BLaER1 (cell line): ENCODE results near the gene CHIC2.
"Not testable (repeated sequence)": the region's sequence is repeated elsewhere in the genome, so short reads cannot be mapped to it uniquely, and the experiment has no call there.

ENCODE experiments used
- H3K27ac ChIP-seq: shearing (Covaris generic); formaldehyde crosslinking; 2 replicates; pipeline ENCODE4 v1.8.1; 2022
- H3K27me3 ChIP-seq: shearing (Covaris generic); formaldehyde crosslinking; 2 replicates; pipeline ENCODE4 v1.8.1; 2022
- H3K36me3 ChIP-seq: shearing (Covaris generic); formaldehyde crosslinking; 2 replicates; pipeline ENCODE4 v1.8.1; 2022
- H3K4me1 ChIP-seq: shearing (Covaris generic); formaldehyde crosslinking; 2 replicates; pipeline ENCODE4 v1.8.1; 2022
- H3K4me2 ChIP-seq: shearing (Covaris generic); formaldehyde crosslinking; 2 replicates; pipeline ENCODE4 v1.8.1; 2022
- H3K4me3 ChIP-seq: shearing (Covaris generic); formaldehyde crosslinking; 2 replicates; pipeline ENCODE4 v1.8.1; 2022
- H3K9ac ChIP-seq: shearing (Covaris generic); formaldehyde crosslinking; 2 replicates; pipeline ENCODE4 v1.8.1; 2022
- H3K9me3 ChIP-seq: shearing (Covaris generic); formaldehyde crosslinking; 2 replicates; pipeline ENCODE4 v1.8.1; 2022
- H4K20me1 ChIP-seq: shearing (Covaris generic); formaldehyde crosslinking; 2 replicates; pipeline ENCODE4 v1.8.1; 2022
- Cebpa-rat ChIP-seq: shearing (Covaris generic); IDR thresholded peaks from 2 replicates; pipeline ENCODE4 v1.8.1; 2022

The CHIC2 gene

DNA sequence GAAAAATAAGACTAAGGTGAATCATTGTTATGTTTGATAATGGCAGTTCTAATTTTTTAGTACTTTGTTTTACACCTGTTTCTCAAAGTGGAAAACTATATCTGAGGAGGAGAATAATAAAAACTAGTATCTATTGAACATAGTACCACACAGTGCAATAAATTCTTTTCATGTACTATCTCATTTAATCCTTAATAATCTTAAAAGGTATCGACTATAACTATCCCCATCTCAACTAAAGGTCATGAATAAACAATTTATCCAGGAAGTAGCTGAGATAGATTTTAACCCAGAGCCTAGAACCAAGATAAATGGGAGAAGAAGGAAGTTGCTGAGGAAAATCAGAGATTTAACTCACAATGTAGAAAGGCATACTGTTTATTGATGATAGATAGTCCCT, 2.5 kb downstream of the CHIC2 start:
- no peaks in the 10 kb centered on the region for H3K27me3 ChIP-seq
- TF ChIP-seq Cebpa-rat = no peak

DNA sequence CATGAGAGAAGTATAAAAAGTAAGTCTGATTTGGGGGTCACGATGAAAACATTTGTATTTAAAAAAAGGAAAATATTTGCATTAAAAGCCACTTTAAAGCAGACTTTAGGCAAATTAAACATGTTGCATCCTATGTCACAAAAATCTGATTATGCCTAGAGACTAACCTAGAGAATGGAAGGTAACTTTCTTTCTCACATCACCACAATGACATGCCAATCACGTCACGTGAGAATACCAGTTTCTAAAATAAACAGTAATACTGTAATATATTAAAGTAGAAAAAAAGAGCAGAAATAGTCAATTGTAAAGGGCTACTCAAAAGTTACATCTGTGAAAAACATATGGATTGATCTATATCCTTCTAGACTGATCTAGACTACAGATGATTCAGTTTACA, 3.3 kb downstream of the CHIC2 start:
- Histone ChIP-seq H3K27me3 (no peaks in the 10 kb centered on the region), H3K36me3 (no peaks in the 10 kb centered on the region), H3K4me3 (no peak overlapping the region), H4K20me1 (peaks cover 78% of the 10 kb centered on the region), H3K4me1 (peaks cover 76% of the 10 kb centered on the region), H3K27ac (no peak overlapping the region), H3K4me2 (peak overlapping the region; percentile 80), H3K9me3 (no peaks in the 10 kb centered on the region), H3K9ac (no peak overlapping the region)
- no peak for TF ChIP-seq Cebpa-rat

More for the DNA sequence above, 2.5 kb downstream of the CHIC2 start:
- peak overlapping the region; percentile 80 for H3K4me2 ChIP-seq
- peaks cover 69% of the 10 kb centered on the region for H3K4me1 ChIP-seq
- H3K4me3 ChIP-seq = peak overlapping the region; percentile 86
- H3K27ac ChIP-seq = no peak overlapping the region
- no peak overlapping the region for H3K9ac ChIP-seq
- H3K36me3 ChIP-seq = no peaks in the 10 kb centered on the region
- no peaks in the 10 kb centered on the region for H3K9me3 ChIP-seq
- H4K20me1 ChIP-seq = peaks cover 69% of the 10 kb centered on the region

DNA sequence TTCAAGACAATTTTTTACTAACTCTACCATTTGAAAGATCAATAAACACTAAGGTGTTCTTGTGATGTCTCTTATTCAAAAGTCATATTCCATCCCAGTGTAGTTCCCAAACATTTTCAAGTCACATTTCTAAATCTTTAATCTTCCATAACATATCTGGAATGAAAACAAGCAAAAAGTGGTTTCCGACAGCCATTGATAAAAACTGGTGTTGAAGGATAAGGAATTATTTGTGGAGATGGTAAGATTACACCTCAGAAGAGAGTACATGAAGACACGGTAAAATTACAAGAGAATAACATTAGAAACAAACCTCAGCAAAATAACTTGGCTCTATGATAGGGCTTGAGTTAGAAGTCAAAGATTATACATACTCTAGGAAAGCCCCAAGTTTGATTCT, 4.3 kb downstream of the CHIC2 start:
- TF ChIP-seq Cebpa-rat = no peak
- peaks cover 87% of the 10 kb centered on the region for H4K20me1 ChIP-seq
- no peak overlapping the region for H3K9ac ChIP-seq
- no peak overlapping the region for H3K4me2 ChIP-seq
- H3K4me3 ChIP-seq = no peak overlapping the region
- H3K27me3 ChIP-seq = no peaks in the 10 kb centered on the region
- H3K9me3 ChIP-seq = no peaks in the 10 kb centered on the region
- H3K36me3 ChIP-seq = peaks cover 3% of the 10 kb centered on the region; the same call in 1 of the 2 replicates
- peaks cover 66% of the 10 kb centered on the region for H3K4me1 ChIP-seq
- H3K27ac ChIP-seq = no peak overlapping the region

DNA sequence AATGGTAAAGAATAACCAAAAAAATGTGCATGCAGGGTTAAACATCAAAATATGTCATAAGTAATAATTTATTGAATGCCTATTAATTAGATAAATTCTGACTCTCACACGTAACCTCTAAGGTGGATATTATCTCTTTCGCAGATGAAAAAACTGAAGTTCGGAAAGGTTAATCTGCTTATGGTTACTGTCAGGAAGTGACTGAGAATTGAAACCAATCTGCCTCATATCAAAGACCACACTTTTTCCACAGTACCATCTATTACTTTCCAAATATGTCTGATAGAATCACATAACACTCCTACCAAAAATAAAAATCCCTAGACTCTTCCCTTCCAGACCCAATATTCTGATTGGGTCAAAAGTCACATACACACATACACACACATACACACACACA, 6.2 kb downstream of the CHIC2 start:
- H3K4me1 ChIP-seq = peaks cover 63% of the 10 kb centered on the region
- peaks cover 100% of the 10 kb centered on the region for H4K20me1 ChIP-seq
- no peak for TF ChIP-seq Cebpa-rat
- H3K27ac ChIP-seq = no peak overlapping the region
- H3K9me3 ChIP-seq = no peaks in the 10 kb centered on the region
- no peak overlapping the region for H3K4me3 ChIP-seq
- no peak overlapping the region for H3K9ac ChIP-seq
- peak overlapping the region; percentile 17 for H3K4me2 ChIP-seq
- no peaks in the 10 kb centered on the region for H3K27me3 ChIP-seq
- peaks cover 16% of the 10 kb centered on the region; the same call in 1 of the 2 replicates for H3K36me3 ChIP-seq

DNA sequence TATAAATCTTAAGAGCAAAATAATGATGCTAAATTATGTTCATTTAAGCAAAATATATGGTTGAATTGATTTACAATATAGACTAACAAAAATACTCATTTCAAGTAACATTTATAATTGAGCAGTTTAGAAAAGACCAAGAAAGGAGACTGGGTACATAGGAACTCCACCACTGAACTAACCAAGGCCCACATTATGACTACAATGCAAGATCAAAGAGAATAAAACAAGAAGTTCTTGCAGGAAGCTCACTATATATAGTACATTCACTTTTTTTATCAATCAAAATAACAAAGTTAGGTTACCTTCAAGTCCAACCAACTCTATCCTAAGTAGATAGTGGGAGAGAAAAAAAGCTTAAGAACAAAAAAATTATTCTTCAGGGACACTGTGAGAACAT, 8.0 kb downstream of the CHIC2 start:
- Histone ChIP-seq H3K9me3 (no peaks in the 10 kb centered on the region), H3K27me3 (no peaks in the 10 kb centered on the region), H3K4me1 (peaks cover 47% of the 10 kb centered on the region), H3K27ac (no peak overlapping the region), H3K9ac (no peak overlapping the region), H3K4me3 (no peak overlapping the region), H3K36me3 (peaks cover 17% of the 10 kb centered on the region; the same call in 1 of the 2 replicates), H4K20me1 (peaks cover 100% of the 10 kb centered on the region), H3K4me2 (peak overlapping the region; percentile 17)
- TF ChIP-seq Cebpa-rat = no peak

DNA sequence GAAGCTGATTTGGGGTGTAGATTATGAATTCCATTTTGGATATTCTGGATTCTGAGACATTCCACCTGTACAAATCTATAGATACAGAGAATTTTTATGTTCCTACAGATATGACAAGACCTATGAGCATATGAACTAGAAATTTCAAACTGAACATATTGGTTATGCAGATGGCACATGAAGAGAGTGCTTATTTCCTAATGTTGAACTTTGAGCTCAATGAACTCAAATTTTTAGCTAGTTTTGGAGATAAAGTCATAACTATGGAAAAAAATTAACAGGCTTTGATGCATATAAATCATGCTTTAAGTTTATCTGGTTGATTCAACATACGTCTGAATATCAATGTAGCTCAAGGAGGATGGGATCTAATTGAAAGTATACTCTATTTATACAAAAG, 8.9 kb downstream of the CHIC2 start:
- H3K27me3 ChIP-seq = no peaks in the 10 kb centered on the region
- no peak overlapping the region for H3K27ac ChIP-seq
- no peak overlapping the region for H3K4me2 ChIP-seq
- peaks cover 39% of the 10 kb centered on the region for H3K4me1 ChIP-seq
- H3K36me3 ChIP-seq = peaks cover 17% of the 10 kb centered on the region; the same call in 1 of the 2 replicates
- no peak for TF ChIP-seq Cebpa-rat
- H4K20me1 ChIP-seq = peaks cover 100% of the 10 kb centered on the region
- no peak overlapping the region for H3K9ac ChIP-seq
- no peak overlapping the region for H3K4me3 ChIP-seq
- no peaks in the 10 kb centered on the region for H3K9me3 ChIP-seq

DNA sequence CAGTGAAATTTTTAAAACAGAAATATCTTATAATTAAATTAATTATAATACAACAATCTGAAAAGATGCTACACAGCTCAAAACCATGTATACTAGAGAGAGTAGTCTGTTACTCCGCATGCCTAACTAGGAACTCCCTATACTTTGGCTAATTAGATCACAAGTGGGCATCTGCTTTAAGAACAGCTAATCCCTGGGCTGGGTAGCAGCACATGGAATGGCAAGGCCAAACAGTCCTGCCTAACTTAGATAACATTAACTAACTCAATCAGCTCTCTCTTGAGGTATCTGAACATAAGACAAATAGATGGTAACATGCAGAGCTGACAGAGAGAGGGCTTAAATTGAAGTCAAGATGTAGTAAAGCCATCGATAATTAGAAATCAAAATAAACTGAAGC, 9.9 kb downstream of the CHIC2 start:
- Histone ChIP-seq H4K20me1 (peaks cover 100% of the 10 kb centered on the region), H3K4me1 (peaks cover 34% of the 10 kb centered on the region), H3K27me3 (no peaks in the 10 kb centered on the region), H3K36me3 (peaks cover 20% of the 10 kb centered on the region; the same call in 1 of the 2 replicates), H3K27ac (no peak overlapping the region), H3K4me2 (no peak overlapping the region), H3K9ac (no peak overlapping the region), H3K9me3 (no peaks in the 10 kb centered on the region), H3K4me3 (no peak overlapping the region)
- TF ChIP-seq Cebpa-rat = no peak

DNA sequence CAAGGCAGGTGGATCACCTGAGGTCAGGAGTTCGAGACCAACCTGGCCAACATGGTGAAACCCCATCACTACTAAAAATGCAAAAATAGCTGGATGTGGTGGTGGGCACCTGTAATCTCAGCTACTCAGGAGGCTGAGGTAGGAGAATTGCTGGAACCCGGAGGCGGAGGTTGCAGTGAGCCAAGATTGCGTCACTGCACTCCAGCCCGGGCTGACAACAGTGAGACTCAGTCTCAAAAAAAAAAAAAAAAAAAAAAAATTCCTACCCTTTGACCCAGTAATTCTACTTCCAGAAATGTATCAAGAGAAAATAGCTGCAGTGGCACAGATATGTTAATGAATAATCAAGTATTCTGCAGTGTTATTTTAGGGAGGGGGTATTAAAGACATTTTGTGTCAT, 11.1 kb downstream of the CHIC2 start:
- Histone ChIP-seq H3K4me1 (peaks cover 22% of the 10 kb centered on the region), H3K36me3 (peaks cover 29% of the 10 kb centered on the region), H4K20me1 (peaks cover 91% of the 10 kb centered on the region)
- H3K9me3 ChIP-seq, H3K9ac ChIP-seq, H3K4me3 ChIP-seq, H3K27ac ChIP-seq, H3K4me2 ChIP-seq, H3K27me3 ChIP-seq: not testable (repeated sequence)

DNA sequence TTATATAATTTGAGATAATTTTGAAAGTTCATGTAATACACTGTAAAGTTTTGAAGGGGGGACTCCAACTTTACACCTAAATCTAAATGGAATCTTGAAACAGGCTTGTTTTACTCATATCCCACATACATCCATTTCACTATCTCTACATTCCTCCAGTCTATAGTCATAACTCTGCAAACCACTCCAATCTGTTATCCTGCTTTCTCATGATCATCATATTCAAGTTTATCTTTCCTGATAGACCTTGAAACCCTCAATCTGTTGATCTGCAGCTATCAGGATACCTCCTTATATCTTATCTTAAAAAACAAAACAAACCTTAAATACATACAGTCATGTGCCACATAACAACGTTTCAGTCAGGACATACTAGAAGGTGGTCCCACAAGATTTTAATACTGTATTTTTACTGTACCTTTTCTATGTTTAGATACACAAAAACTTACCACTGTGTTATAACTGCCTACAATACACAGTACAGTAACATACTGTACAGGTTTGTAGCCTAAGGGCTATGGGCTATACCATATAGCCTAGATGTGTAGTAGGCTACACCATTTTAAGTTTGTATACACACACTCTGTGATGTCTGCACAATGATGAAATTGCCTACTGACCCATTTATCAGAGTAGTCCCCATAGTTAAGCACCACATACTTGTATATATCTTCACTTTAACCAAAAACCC, 14.0 kb downstream of the CHIC2 start:
- Histone ChIP-seq H3K4me3 (no peak overlapping the region), H3K27ac (no peak overlapping the region), H4K20me1 (peaks cover 61% of the 10 kb centered on the region), H3K4me2 (no peak overlapping the region), H3K27me3 (no peaks in the 10 kb centered on the region), H3K4me1 (no peaks in the 10 kb centered on the region), H3K9me3 (peaks cover 12% of the 10 kb centered on the region), H3K9ac (no peak overlapping the region), H3K36me3 (peaks cover 34% of the 10 kb centered on the region)
- TF ChIP-seq Cebpa-rat = no peak

DNA sequence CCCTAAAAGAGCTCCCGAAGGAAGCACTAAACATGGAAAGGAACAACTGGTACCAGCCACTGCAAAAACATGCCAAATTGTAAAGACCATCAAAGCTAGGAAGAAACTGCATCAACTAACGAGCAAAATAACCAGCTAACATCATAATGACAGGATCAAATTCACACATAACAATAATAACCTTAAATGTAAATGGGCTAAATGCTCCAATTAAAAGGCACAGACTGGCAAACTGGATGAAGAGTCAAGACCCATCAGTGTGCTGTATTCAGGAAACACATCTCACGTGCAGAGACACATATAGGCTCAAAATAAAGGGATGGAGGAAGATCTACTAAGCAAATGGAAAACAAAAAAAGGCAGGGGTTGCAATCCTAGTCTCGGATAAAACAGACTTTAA, 20.8 kb downstream of the CHIC2 start:
- H3K4me2 ChIP-seq, H3K27ac ChIP-seq, H3K9me3 ChIP-seq, H3K27me3 ChIP-seq, H3K4me3 ChIP-seq, H3K9ac ChIP-seq, H3K4me1 ChIP-seq: not testable (repeated sequence)
- Histone ChIP-seq H4K20me1 (peaks cover 46% of the 10 kb centered on the region), H3K36me3 (peaks cover 50% of the 10 kb centered on the region)

DNA sequence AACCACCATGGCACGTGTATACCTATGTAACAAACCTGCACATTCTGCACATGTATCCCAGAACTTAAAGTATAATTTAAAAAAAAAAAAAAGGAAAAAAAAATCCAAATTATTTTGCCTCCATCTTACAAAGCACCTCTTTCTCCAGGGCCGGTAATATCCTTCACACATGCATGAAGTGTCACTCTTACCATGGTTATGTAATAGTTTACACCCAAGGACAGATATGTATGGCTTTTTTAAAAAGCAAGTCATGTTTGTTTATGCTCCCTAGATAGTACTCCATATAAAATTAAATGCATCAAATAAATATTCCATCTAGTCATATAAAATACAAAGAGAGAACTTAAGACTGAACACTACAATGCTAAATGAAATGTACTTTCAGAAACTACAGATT, 22.5 kb downstream of the CHIC2 start:
- Histone ChIP-seq H3K4me1 (peaks cover 8% of the 10 kb centered on the region; the same call in 1 of the 2 replicates), H4K20me1 (peaks cover 57% of the 10 kb centered on the region), H3K9ac (no peak overlapping the region), H3K9me3 (no peaks in the 10 kb centered on the region; the same call in 1 of the 2 replicates), H3K36me3 (peaks cover 46% of the 10 kb centered on the region), H3K27me3 (no peaks in the 10 kb centered on the region), H3K4me3 (no peak overlapping the region), H3K4me2 (no peak overlapping the region), H3K27ac (no peak overlapping the region)
- no peak for TF ChIP-seq Cebpa-rat
